ENCODE data around the gene PRKCH. TPM values are rescaled to one million over a fixed set of nuclear protein-coding genes. Genes with fewer than 3 reads are reported as not detected.

PRKCH gene
- total and polyA plus RNA-seq, 2 donors (not counting 3 experiments of a cell fraction or from before 2014, with no cell fraction given): 97.7 to 103 TPM

GRCh38 chr14:61343991-61344405 lies 22.6 kb downstream of the PRKCH start:
- no TSS peak for BruUV-seq (replicated peaks)
- Histone ChIP-seq H3K36me3 (ENCODE audit: control insufficient read depth in 2 of 2, extremely low read depth in 1 of 2, insufficient read depth in 2 of 2, low read length in 2 of 2) (no peaks in the 10 kb centered on the region), H4K20me1 (replicated peaks; ENCODE audit: control insufficient read depth, extremely low read depth, insufficient read depth, low read length) (no peaks in the 10 kb centered on the region), H3K9ac (replicated peaks; ENCODE audit: extremely low read depth, insufficient read depth, low read length) (peak overlapping the region; percentile 8), H2AFZ (ENCODE audit: low read depth, low read length) (no peak overlapping the region), H3K4me2 (ENCODE audit: insufficient read depth, low read length) (peak overlapping the region; percentile 3), H3K4me3 (replicated peaks in 1 of 3; ENCODE audit: insufficient read depth in 1 of 3, low read depth in 1 of 3, low read length in 3 of 3) (no peak overlapping the region), H3K9me1 (replicated peaks; ENCODE audit: control insufficient read depth, extremely low read depth, insufficient read depth, low read length) (no peaks in the 10 kb centered on the region), H3K9me3 (replicated peaks; ENCODE audit: control insufficient read depth, insufficient read depth, low read length) (no peaks in the 10 kb centered on the region), H3K79me2 (ENCODE audit: control insufficient read depth, insufficient read depth, low read length) (peaks cover 86% of the 10 kb centered on the region), H3K4me1 (ENCODE audit: control insufficient read depth, extremely low read depth, insufficient read depth, low read length) (peaks cover 78% of the 10 kb centered on the region), H3K27ac (ENCODE audit: insufficient read depth, low read depth, low read length) (peak overlapping the region; percentile 27), H3K27me3 (ENCODE audit: control insufficient read depth in 2 of 2, insufficient read depth in 2 of 2, low read length in 2 of 2) (no peaks in the 10 kb centered on the region)
- dilution Hi-C loops (cut with MboI; ENCODE audit: extremely low pct_ligation_motif_present, low sequenced_read_pairs) (no loop called here), intact Hi-C loops (cut with micrococcal nuclease) (loop anchor here (1.0 kb wide), 1 partner anchor 22 kb away; no protein-coding TSS in a partner anchor)
- TF ChIP-seq MAX (IDR thresholded peaks at IDR 0.05; ENCODE audit: insufficient read depth, insufficient read length): no peak
- TF ChIP-seq POLR2A (IDR thresholded peaks at IDR 0.05; ENCODE audit: low read depth, low read length): no peak
- no peak for TF ChIP-seq MYC (IDR thresholded peaks at IDR 0.05; ENCODE audit: low read depth, low read length)
- TF ChIP-seq POLR2AphosphoS5 (IDR thresholded peaks at IDR 0.05; ENCODE audit: insufficient read depth, low read depth, low read length): no peak
- no peak for TF ChIP-seq GATA2 (IDR thresholded peaks at IDR 0.05; ENCODE audit: insufficient read depth, insufficient read length, low read depth, low read length)
- TF ChIP-seq EZH2 (IDR thresholded peaks at IDR 0.05; ENCODE audit: borderline replicate concordance, low read depth, low read length, severe bottlenecking): no peak
- no peak for TF ChIP-seq CTCF (IDR thresholded peaks at IDR 0.05; ENCODE audit: extremely low read depth in 1 of 2, insufficient read depth in 1 of 2, low read depth in 1 of 2, low read length in 2 of 2)
- TF ChIP-seq JUN (IDR thresholded peaks at IDR 0.05; ENCODE audit: borderline replicate concordance, insufficient read depth, insufficient read length, low read depth): no peak
- DNase-seq (ENCODE audit: low read depth, low spot score): no peak
- ChIA-PET CTCF (interaction anchor here (1.0 to 3.0 kb wide), 3 partner anchors 10 to 117 kb away, joined by 3 to 17 read pairs (median 5); no protein-coding TSS in a partner anchor), POLR2A (interaction anchor here (1.3 kb wide), 1 partner anchor 12 kb away, joined by 3 read pairs; no protein-coding TSS in a partner anchor)
- FAIRE-seq: no peak
